Gastroesophageal sphincter (tissue), 3 donors: ENCODE results near the gene CCL24.
"Not testable (repeated sequence)": the region's sequence is repeated elsewhere in the genome, so short reads cannot be mapped to it uniquely, and the experiment has no call there.

Experiments
- CTCF ChIP-seq, 4 experiments: fragments of 200-600 bp in 2 of 4; fragments of 450-650 bp in 2 of 4; sonication (generic) in 1 of 4; IDR thresholded peaks; one replicate each; pipeline ENCODE4 v1.5.1; 2017 to 2019; ENCODE audit warnings: antibody characterized with exemption in 4 of 4, mild to moderate bottlenecking in 2 of 4, moderate library complexity in 2 of 4
- EP300 ChIP-seq: sonication (generic); formaldehyde crosslinking; IDR thresholded peaks from one replicate; pipeline ENCODE4 v1.6.1; 2017; ENCODE audit warnings: antibody characterized with exemption, mild to moderate bottlenecking
- POLR2A ChIP-seq, 2 donors: fragments of 450-650 bp; IDR thresholded peaks; one replicate each; pipeline ENCODE4 v1.6.1; 2017; ENCODE audit warnings: antibody characterized with exemption in 2 of 2, mild to moderate bottlenecking in 2 of 2, moderate library complexity in 1 of 2
- POLR2AphosphoS5 ChIP-seq: sonication (generic); formaldehyde crosslinking; IDR thresholded peaks from one replicate; pipeline ENCODE4 v1.6.1; 2017; ENCODE audit warnings: antibody characterized with exemption

- TF ChIP-seq EP300; CTCF (IDR thresholded peaks at IDR 0.05); POLR2A (IDR thresholded peaks at IDR 0.05); POLR2AphosphoS5: not testable (repeated sequence)
These were observed 30.5 kb downstream of the CCL24 start for GRCh38 chr7:75783058-75783457.
